Measurements from ENCODE around the gene TRAF3. TPM values are rescaled to one million over a fixed set of nuclear protein-coding genes. Genes with fewer than 3 reads are reported as not detected.

TRAF3 gene
- total RNA-seq, 4 donors from 2014 or later, result 15.9 to 24.9 (median 18.6) TPM

GRCh38 chr14:102883089-102883541 lies 105.9 kb downstream of the TRAF3 start:
- Histone ChIP-seq H3K4me3 (replicated peaks in 1 of 3) (no peak overlapping the region), H3K27ac (peak overlapping the region in 1 of 3 donors; percentile 50), H3K9me3 (no peaks in the 10 kb centered on the region), H3K27me3 (no peaks in the 10 kb centered on the region), H3K4me1 (peaks cover 15 to 16% of the 10 kb centered on the region in 2 donors), H3K36me3 (peaks cover 0 to 6% of the 10 kb centered on the region in 2 donors)
- intact Hi-C loops (cut with DNase I), result no loop called here
- WGBS, 2 donors, result 95 to 96% methylated on average over 5 of the region's 5 CpGs
- no peak for TF ChIP-seq CTCF (IDR thresholded peaks at IDR 0.05)
- no peak for TF ChIP-seq POLR2A (IDR thresholded peaks at IDR 0.05)
- DNase-seq, result no peak

- intact Hi-C loops (cut with DNase I), result no loop called here
- H3K36me3 ChIP-seq, result peaks cover 0 to 6% of the 10 kb centered on the region in 2 donors
- no peaks in the 10 kb centered on the region for H3K27me3 ChIP-seq
- DNase-seq, result no peak
- peaks cover 12 to 13% of the 10 kb centered on the region in 2 donors for H3K4me1 ChIP-seq
- TF ChIP-seq POLR2A (IDR thresholded peaks at IDR 0.05) (no peak), CTCF (IDR thresholded peaks at IDR 0.05) (no peak)
- no peaks in the 10 kb centered on the region for H3K9me3 ChIP-seq
- no peak overlapping the region for H3K4me3 ChIP-seq (replicated peaks in 1 of 3)
- WGBS, 2 donors, result 95 to 97% methylated on average over 14 of the region's 14 CpGs
- H3K27ac ChIP-seq, result no peak overlapping the region
Observed at GRCh38 chr14:102883554-102883953, 106.3 kb downstream of the TRAF3 start.

- Histone ChIP-seq H3K27ac (no peak overlapping the region), H3K4me1 (no peaks in the 10 kb centered on the region), H3K4me3 (replicated peaks in 1 of 3) (no peak overlapping the region), H3K36me3 (peaks cover 0 to 6% of the 10 kb centered on the region in 2 donors), H3K27me3 (no peaks in the 10 kb centered on the region), H3K9me3 (no peaks in the 10 kb centered on the region)
- WGBS, 2 donors, result 95 to 97% methylated on average over 21 to 22 of the region's 22 CpGs
- intact Hi-C loops (cut with DNase I), result no loop called here
- TF ChIP-seq POLR2A (IDR thresholded peaks at IDR 0.05) (no peak), CTCF (IDR thresholded peaks at IDR 0.05) (no peak)
- DNase-seq, result no peak
Observed at GRCh38 chr14:102885737-102886447, 108.6 kb downstream of the TRAF3 start.

GRCh38 chr14:102888748-102889147 lies 111.5 kb downstream of the TRAF3 start:
- Histone ChIP-seq H3K27ac (no peak overlapping the region), H3K36me3 (peaks cover 0 to 6% of the 10 kb centered on the region in 2 donors), H3K4me3 (replicated peaks in 1 of 3) (no peak overlapping the region), H3K9me3 (no peaks in the 10 kb centered on the region), H3K27me3 (no peaks in the 10 kb centered on the region), H3K4me1 (no peaks in the 10 kb centered on the region)
- WGBS, 2 donors, result 71 to 81% methylated on average over 1 of the region's 1 CpG
- no peak for DNase-seq
- no peak for TF ChIP-seq CTCF (IDR thresholded peaks at IDR 0.05)
- no peak for TF ChIP-seq POLR2A (IDR thresholded peaks at IDR 0.05)
- intact Hi-C loops (cut with DNase I), result no loop called here

GRCh38 chr14:102889615-102890014 lies 112.4 kb downstream of the TRAF3 start:
- no peak for DNase-seq
- Histone ChIP-seq H3K4me3 (replicated peaks in 1 of 3) (no peak overlapping the region), H3K36me3 (peaks cover 0 to 6% of the 10 kb centered on the region in 2 donors), H3K4me1 (no peaks in the 10 kb centered on the region), H3K27me3 (no peaks in the 10 kb centered on the region), H3K27ac (no peak overlapping the region), H3K9me3 (no peaks in the 10 kb centered on the region)
- WGBS, 2 donors, result 88 to 96% methylated on average over 7 of the region's 7 CpGs
- no peak for TF ChIP-seq POLR2A (IDR thresholded peaks at IDR 0.05)
- TF ChIP-seq CTCF (IDR thresholded peaks at IDR 0.05), result no peak
- intact Hi-C loops (cut with DNase I), result no loop called here

Measured in thyroid gland (tissue), 4 donors.